Keratinocyte (primary cell): ENCODE data around the gene SLC15A4. TPM values are rescaled to one million over a fixed set of nuclear protein-coding genes. Genes with fewer than 3 reads are reported as not detected.

ENCODE experiments used
- DNase-seq: peaks from one replicate; pipeline ENCODE4 v3.0.0-alpha.2; 2011; ENCODE audit warnings: low read depth, missing footprints, low spot score
- FAIRE-seq: peaks from 2 replicates; lab custom pipeline; 2011; peaks lifted over from hg19 to GRCh38; lab: Jason Lieb, UNC
- H2AFZ ChIP-seq: 2 replicates; pipeline ENCODE4 v1.6.0; 2012; ENCODE audit warnings: low read length, control low read depth, inconsistent platforms; ENCODE audit not compliant: control insufficient read depth
- H3K27ac ChIP-seq: 2 replicates; pipeline ENCODE4 v1.5.1; 2011; ENCODE audit warnings: low read length; ENCODE audit not compliant: control insufficient read depth, insufficient read depth
- H3K27me3 ChIP-seq: 3 replicates; pipeline ENCODE4 v1.6.0; 2011; ENCODE audit warnings: low read length; ENCODE audit not compliant: control insufficient read depth, insufficient read depth; ENCODE audit errors: extremely low read depth
- H3K36me3 ChIP-seq, 2 experiments: 2 replicates in 1 of 2; 3 replicates in 1 of 2; pipeline ENCODE4 v1.5.1; 2011; ENCODE audit warnings: low read length in 2 of 2, mild to moderate bottlenecking in 1 of 2; ENCODE audit not compliant: control insufficient read depth in 2 of 2, insufficient read depth in 2 of 2; ENCODE audit errors: extremely low read depth in 1 of 2
- H3K4me1 ChIP-seq: 3 replicates; pipeline ENCODE4 v1.5.1; 2011; ENCODE audit warnings: low read length; ENCODE audit not compliant: control insufficient read depth, insufficient read depth; ENCODE audit errors: extremely low read depth
- H3K4me2 ChIP-seq: 3 replicates; pipeline ENCODE4 v1.6.0; 2011; ENCODE audit warnings: low read depth, low read length; ENCODE audit not compliant: control insufficient read depth, insufficient read depth; ENCODE audit errors: extremely low read depth
- H3K4me3 ChIP-seq, 3 experiments: fragments of 200-600 bp in 1 of 3; sonication (generic) in 1 of 3; 2 replicates in 2 of 3; 3 replicates in 1 of 3; pipeline ENCODE4 v1.5.1; 2011 to 2016; ENCODE audit warnings: low read length in 3 of 3, mild to moderate bottlenecking in 3 of 3, control low read depth in 2 of 3, inconsistent platforms in 1 of 3, low read depth in 1 of 3, mixed read lengths in 1 of 3, mixed run types in 1 of 3, moderate library complexity in 1 of 3; ENCODE audit not compliant: control insufficient read depth in 2 of 3, insufficient read depth in 2 of 3; ENCODE audit errors: extremely low read depth in 1 of 3
- H3K79me2 ChIP-seq: 2 replicates; pipeline ENCODE4 v1.6.0; 2012; ENCODE audit warnings: low read length; ENCODE audit not compliant: control insufficient read depth, insufficient read depth
- H3K9ac ChIP-seq: 3 replicates; pipeline ENCODE4 v1.6.0; 2011; ENCODE audit warnings: low read length; ENCODE audit not compliant: control insufficient read depth, insufficient read depth; ENCODE audit errors: extremely low read depth
- H3K9me1 ChIP-seq: 3 replicates; pipeline ENCODE4 v1.6.0; 2011; ENCODE audit warnings: low read length; ENCODE audit not compliant: control insufficient read depth, insufficient read depth; ENCODE audit errors: extremely low read depth
- H3K9me3 ChIP-seq: 2 replicates; pipeline ENCODE4 v1.5.1; 2012; ENCODE audit warnings: low read depth, low read length; ENCODE audit not compliant: control insufficient read depth
- H4K20me1 ChIP-seq: 3 replicates; pipeline ENCODE4 v1.6.0; 2011; ENCODE audit warnings: low read length; ENCODE audit not compliant: control insufficient read depth, insufficient read depth; ENCODE audit errors: extremely low read depth
- EZH2 ChIP-seq: IDR thresholded peaks from one replicate; pipeline ENCODE4 v1.6.1; 2012; ENCODE audit warnings: inconsistent platforms, mild to moderate bottlenecking, low read length, moderate library complexity
- dilution Hi-C: fragments of 300-500 bp; cut with MboI; formaldehyde crosslinking; loops from one replicate; pipeline ENCODE4 v1.7.0; 2020; ENCODE audit warnings: low sequenced_read_pairs; ENCODE audit not compliant: extremely low pct_ligation_motif_present
- polyA plus RNA-seq, 5 experiments: library from polyadenylated mRNA; depleted of rRNA in 3 of 5; stranded (reverse) in 3 of 5; stranded (forward) in 1 of 5; unstranded in 1 of 5; fragments of >200 nt; gene quantifications; 1 replicate in 1 of 5; 2 replicates in 3 of 5; 3 replicates in 1 of 5; pipeline versions ENCODE4 v1.2.1 to v1.2.3, GENCODE V29; 2011 to 2012; ENCODE audit warnings: missing spikeins in 2 of 5, low read depth in 1 of 5, low replicate concordance in 1 of 5
- TF ChIP-seq, protein P1 (sequence below), 3 experiments: IDR thresholded peaks in 1 of 3; conservative IDR thresholded peaks in 1 of 3; optimal IDR thresholded peaks in 1 of 3; 2 replicates in 2 of 3; 3 replicates in 1 of 3; pipeline versions ENCODE3 to v1.5.1; 2011; ENCODE audit warnings: low read length in 3 of 3, mild to moderate bottlenecking in 3 of 3, moderate library complexity in 2 of 3, control low read depth in 1 of 3, inconsistent platforms in 1 of 3; ENCODE audit not compliant: insufficient read depth in 2 of 3; ENCODE audit errors: extremely low read depth in 1 of 3

SLC15A4 gene
- polyA plus RNA-seq, 1 donor (not counting 4 experiments of a cell fraction or from before 2014, with no cell fraction given): 39.3 TPM

GRCh38 chr12:128844031-128844635 lies 20.4 kb upstream of the SLC15A4 start:
- DNase-seq (no peak), FAIRE-seq (no peak)
- H3K4me2 ChIP-seq: no peak overlapping the region
- dilution Hi-C loops: no loop called here
- H3K27me3 ChIP-seq: no peaks in the 10 kb centered on the region
- H3K9me3 ChIP-seq: no peaks in the 10 kb centered on the region
- no peaks in the 10 kb centered on the region for H3K4me1 ChIP-seq
- no peak overlapping the region for H3K4me3 ChIP-seq
- no peak overlapping the region for H2AFZ ChIP-seq
- H3K36me3 ChIP-seq: no peaks in the 10 kb centered on the region
- no peaks in the 10 kb centered on the region for H3K9me1 ChIP-seq
- no peak overlapping the region for H3K27ac ChIP-seq
- H3K79me2 ChIP-seq: no peaks in the 10 kb centered on the region
- H3K9ac ChIP-seq: no peak overlapping the region
- TF ChIP-seq EZH2: no peak
- TF ChIP-seq, protein P1, sequence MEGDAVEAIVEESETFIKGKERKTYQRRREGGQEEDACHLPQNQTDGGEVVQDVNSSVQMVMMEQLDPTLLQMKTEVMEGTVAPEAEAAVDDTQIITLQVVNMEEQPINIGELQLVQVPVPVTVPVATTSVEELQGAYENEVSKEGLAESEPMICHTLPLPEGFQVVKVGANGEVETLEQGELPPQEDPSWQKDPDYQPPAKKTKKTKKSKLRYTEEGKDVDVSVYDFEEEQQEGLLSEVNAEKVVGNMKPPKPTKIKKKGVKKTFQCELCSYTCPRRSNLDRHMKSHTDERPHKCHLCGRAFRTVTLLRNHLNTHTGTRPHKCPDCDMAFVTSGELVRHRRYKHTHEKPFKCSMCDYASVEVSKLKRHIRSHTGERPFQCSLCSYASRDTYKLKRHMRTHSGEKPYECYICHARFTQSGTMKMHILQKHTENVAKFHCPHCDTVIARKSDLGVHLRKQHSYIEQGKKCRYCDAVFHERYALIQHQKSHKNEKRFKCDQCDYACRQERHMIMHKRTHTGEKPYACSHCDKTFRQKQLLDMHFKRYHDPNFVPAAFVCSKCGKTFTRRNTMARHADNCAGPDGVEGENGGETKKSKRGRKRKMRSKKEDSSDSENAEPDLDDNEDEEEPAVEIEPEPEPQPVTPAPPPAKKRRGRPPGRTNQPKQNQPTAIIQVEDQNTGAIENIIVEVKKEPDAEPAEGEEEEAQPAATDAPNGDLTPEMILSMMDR (optimal IDR thresholded peaks at IDR 0.05 in 1 of 3, IDR thresholded peaks at IDR 0.05 in 1 of 3, conservative IDR thresholded peaks at IDR 0.05 in 1 of 3; ENCODE audit: extremely low read depth in 1 of 3, insufficient read depth in 2 of 3, low read length in 3 of 3): no peak
- no peaks in the 10 kb centered on the region for H4K20me1 ChIP-seq

GRCh38 chr12:128843538-128843937 lies 19.8 kb upstream of the SLC15A4 start:
- no peaks in the 10 kb centered on the region for H3K9me1 ChIP-seq
- no peak overlapping the region for H3K4me2 ChIP-seq
- FAIRE-seq: no peak
- H3K9ac ChIP-seq: no peak overlapping the region
- H3K27me3 ChIP-seq: no peaks in the 10 kb centered on the region
- no peak overlapping the region for H3K27ac ChIP-seq
- H3K9me3 ChIP-seq: no peaks in the 10 kb centered on the region
- no peaks in the 10 kb centered on the region for H4K20me1 ChIP-seq
- no peaks in the 10 kb centered on the region for H3K36me3 ChIP-seq
- no peak overlapping the region for H3K4me3 ChIP-seq
- H2AFZ ChIP-seq: no peak overlapping the region
- TF ChIP-seq, protein P1 (optimal IDR thresholded peaks at IDR 0.05 in 1 of 3, IDR thresholded peaks at IDR 0.05 in 1 of 3, conservative IDR thresholded peaks at IDR 0.05 in 1 of 3; ENCODE audit: extremely low read depth in 1 of 3, insufficient read depth in 2 of 3, low read length in 3 of 3): no peak
- no peaks in the 10 kb centered on the region for H3K79me2 ChIP-seq
- no peak for DNase-seq
- dilution Hi-C loops: no loop called here
- H3K4me1 ChIP-seq: no peaks in the 10 kb centered on the region
